HG03045 (cell line): Measurements from ENCODE around the gene OR5AC2.

Experiments used
- ATAC-seq: cut with Tn5 transposase; IDR thresholded peaks from one replicate; pipeline ENCODE4 v1.9.1; 2021; ENCODE audit warnings: mild to moderate bottlenecking, moderate library complexity; ENCODE audit not compliant: unreplicated experiment

The OR5AC2 gene

DNA sequence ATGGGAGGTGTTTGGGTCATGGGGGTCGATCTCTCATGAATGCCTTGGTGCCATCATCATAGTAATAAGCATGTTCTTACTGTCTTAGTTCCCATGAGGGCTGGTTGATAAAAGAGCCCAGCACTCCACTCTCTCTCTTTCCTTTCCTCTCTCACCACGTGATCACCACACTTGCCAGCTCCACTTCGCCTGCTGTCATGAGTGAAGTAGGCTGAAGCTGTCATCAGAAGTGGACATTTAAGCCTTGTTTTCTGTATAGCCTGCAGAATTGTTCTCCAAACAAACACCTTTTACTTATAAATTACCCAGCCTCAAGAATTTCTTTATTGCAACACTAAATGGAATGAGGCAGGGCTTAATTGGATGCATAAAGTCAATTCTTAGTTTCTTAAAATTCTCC lies 49.7 kb downstream of the OR5AC2 start:
- ATAC-seq = no peak
